UCSD-AML1 (cell line): ENCODE data around the gene IL22RA2.
A peak's percentile ranks its signal among the peaks of the same experiment; 100 is the strongest.

Source experiments
- DNase-seq: peaks from one replicate; lab custom pipeline; 2025; ENCODE audit not compliant: unreplicated experiment; lab: John Stamatoyannopoulos, UW

IL22RA2 gene

GRCh38 chr6:137097526-137097925, 75.9 kb downstream of the IL22RA2 start:
- no peak for DNase-seq

GRCh38 chr6:137097057-137097456, 76.4 kb downstream of the IL22RA2 start:
- no peak for DNase-seq

GRCh38 chr6:137095651-137096238, 77.7 kb downstream of the IL22RA2 start:
- DNase-seq: no peak

DNA sequence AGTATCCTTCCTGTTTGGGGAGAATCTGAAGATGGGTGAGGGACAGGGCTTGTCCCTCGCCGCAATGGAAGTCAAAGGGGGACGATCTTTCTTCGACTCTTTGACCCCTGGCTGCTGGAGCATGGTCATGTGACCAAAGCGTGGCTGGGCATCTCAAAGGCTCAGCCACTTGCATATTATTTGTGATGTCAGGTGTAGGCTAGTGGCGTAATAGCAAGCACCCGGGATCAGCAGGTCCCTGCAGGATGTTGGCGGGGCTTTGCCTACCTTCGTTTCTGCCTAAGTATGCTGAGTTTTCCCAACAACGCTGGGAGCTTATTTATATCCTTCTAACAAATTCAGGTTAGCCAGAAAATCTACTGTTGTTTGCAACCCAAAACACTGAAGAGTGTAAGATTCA, 78.4 kb downstream of the IL22RA2 start:
- no peak for DNase-seq

- peak; percentile 18 for DNase-seq
These were observed 78.9 kb downstream of the IL22RA2 start for GRCh38 chr6:137094411-137095008.
